NCI-H2227 (cell line): ENCODE data around the gene OLR1.
A peak's percentile ranks its signal among the peaks of the same experiment; 100 is the strongest.

Experiments used
- DNase-seq: peaks from one replicate; lab custom pipeline; 2025; ENCODE audit not compliant: unreplicated experiment; lab: John Stamatoyannopoulos, UW

The OLR1 gene

DNA sequence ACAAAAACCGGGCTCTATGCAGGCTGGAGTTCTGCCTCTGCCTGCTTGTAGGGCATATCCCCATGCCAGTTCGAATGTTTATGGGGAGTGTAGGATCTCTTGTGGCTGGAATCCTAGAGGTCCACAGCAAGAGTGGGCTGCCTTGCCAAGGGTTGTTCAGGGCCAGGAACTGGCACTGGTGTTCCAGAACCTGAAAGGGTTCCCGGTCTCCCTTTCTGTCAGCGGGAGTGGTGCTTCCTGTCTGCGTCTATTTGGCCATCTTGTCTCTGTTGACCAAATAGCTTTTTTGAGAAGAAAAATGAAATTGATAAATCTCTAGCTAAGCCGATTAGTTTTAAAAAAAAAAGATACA, 17.8 kb downstream of the OLR1 start:
- no peak for DNase-seq

DNA sequence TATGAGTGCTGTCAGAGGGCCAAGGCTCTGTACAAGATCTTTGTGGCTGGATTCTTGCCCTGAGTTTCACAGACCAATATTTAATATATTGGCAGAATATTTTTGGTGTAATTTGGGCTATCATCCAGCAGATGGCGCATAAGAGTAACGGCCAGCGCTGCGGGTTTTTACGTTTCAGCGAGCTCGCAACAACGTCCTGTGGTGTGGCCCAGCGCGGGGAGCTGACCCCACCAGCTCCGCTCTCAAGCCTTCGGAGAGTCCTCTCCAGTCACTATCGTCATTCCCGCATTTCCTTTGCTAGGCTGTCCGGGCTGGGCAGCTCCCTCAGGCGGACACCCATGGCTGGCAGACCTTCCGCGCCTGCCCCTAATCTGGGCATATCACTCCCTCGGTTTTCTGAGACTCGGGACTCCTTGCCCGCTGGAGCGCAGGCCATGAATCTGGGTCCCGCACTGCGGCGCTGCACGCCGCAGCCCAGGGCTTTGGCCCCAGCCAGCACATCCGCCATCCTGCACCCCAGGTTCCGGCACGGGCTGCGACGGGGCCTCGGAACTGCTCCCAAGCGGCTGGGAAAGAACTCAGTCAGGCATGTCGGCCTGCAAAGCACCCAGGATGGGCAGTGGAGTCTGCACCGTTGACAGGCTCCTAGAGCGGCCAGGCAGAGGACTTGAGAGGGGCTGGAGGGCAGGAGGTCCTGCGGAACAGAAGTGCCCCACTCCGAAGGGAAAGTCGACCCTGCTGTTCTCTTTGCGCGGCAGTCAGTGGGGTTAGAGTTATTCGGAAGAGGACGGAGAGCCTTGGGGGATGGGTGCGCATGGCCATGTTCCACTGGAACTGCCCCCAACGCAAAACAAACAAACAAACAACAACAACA, 18.4 kb downstream of the OLR1 start:
- DNase-seq: peak; percentile 50

DNA sequence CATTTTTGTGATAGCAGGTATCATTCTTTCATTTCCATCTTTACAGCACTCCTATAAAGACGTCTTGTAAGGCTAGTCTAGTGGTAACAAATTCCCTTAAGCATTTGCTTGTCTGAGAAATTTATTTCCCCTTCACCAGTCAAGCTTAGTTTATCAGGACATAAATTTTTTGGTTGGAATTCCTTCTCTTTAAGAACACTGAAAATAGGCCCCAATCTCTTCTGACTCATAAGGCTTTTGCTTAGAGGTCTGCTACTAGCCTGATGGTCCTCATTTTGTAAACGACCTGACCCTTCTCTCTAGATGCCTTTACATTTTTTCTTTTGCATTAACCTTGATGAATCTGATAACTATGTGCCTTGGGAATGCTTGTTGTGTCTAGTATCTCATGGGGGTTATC, 20.3 kb downstream of the OLR1 start:
- DNase-seq: no peak

DNA sequence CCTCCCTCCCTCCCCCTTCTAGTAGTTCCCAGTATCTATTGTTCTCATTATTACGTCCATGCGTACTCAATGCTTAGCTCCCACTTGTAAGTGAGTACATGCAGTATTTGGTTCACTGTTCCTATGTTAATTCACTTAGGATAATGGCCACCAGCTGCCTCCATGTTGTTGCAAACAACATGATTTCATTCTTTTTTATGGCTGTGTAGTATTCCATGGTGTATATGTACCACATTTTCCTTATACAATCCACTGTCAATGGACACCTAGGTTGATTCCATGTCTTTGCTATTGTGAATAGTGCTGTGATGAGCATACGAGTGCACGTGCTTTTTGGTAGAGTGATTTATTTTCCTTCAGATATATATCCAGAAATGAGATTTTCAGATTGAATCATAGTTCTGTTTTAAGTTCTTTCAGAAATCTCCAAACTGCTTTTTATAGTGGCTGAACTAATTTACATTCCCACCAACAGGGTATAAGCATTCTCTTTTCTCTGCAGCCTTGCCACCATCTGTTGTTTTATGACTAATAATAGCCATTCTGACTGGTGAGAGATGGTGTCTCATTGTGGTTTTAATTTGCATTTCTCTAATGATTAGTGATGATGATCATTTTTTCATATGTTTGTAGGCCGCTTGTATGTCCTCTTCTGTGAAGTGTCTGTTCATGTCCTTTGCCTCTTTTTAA, 24.1 kb downstream of the OLR1 start:
- no peak for DNase-seq

DNA sequence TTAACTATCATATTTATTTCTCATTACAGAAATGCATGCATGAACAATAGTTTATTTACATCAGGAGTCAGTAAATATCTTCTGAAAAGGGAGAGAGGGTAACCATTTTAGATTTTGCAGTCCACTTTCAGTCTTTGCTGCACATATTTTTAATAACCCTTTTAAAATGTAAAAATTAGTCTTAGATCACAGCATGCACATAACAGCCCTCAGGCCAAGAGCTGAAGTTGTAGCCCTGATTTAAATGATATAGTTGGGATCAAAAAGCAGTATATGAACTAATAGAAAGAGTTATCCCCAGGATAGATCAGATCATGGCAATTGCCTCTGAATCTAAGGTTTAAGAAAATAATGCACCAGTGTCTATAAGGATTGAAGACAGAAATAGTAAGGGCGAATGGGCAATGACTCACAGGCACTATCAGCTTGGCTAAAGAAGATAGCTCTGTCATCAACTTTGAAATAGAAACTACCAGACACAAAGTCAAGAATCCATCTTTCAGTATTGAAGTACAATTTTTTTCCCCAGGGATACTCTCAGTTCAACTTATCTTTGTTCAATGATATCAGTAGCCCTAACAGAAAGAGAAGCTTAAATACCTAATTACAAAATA, 28.8 kb downstream of the OLR1 start:
- no peak for DNase-seq

DNA sequence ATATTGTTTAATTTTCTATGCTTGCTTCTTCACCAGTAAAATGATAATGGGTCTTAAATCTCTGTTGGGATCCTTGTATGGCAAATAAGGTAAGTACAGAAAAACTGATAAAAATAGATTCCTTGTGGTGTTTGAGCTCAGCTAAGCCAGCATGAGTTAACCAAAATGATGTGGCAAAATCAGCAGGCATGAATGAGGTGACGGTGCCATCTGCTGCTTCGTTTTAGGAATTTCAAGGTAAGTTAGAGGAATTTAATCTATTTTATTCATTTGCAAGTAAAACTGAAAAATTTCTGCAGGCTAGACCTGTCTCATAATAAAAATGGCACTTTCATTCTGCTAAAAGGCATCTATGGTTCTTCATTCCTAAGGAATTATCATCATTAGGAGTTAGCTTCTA, 31.9 kb downstream of the OLR1 start:
- DNase-seq: no peak

DNA sequence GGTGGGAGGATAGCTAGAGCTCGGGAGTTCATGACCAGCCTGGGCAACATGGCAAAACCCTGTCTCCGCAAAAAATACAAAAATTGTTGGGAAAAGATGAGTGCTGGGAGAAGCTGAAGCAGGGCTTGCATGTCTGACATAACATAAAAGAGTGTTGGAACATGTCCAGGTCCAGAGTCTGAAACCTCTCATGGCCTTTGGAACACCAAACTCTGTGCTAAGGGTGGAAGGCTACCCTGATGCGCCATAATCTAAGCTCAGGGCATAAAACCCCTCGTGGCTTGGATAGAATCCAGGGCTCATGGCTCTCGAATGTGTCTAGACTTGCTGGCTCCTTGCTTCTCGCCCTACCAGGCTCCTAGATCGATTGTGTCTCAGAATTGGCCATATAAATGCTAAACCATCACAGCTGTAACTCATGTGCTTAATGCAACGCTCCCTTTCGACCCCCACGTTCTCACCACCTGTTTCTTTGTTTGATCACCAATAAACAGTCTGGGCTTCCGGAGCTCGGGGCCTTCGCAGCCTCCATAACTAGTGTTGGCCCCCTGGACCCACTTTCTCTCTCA, 35.2 kb downstream of the OLR1 start:
- no peak for DNase-seq

DNA sequence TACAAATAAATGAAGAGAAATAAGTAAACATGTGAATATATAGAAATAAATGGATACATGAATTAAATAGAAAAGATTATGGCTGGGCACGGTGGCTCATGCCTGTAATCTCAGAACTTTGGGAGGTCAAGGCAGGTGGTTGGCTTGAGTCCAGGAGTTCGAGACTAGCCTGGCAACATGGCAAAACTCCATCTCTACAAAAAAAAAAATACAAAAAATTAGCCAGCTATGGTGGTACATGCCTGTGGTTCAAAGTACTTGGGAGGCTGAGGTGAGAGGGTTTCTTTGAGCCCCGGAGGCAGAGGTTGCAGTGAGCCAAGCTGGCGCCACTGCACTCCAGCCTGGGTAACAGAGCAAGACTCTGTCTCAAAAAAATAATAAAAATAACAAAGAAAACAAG, 36.8 kb downstream of the OLR1 start:
- DNase-seq: no peak

DNA sequence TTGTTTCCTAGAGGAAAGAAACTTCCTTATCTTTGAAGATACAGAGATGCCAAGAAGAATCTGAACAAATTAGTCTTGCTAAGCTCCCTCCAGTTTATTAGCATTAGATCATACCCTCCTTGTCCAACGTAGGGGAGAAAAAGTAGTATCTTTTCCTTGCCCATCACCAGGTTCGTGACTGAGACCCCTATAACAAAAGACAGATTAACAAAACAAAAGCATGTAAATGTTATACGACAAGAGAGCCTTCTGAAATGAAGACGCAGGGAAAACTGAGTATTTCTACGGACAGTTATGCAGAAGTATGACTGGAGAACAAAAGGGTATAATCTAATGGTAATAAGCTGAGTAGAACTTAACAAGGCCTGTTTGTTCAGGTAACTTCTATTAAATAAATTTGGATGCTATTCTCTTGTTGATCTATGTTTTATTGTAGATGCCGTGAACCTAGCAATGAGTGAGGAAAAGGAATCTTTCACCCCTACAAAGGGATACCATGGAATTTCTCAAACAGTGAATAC, 39.0 kb downstream of the OLR1 start:
- DNase-seq: no peak

DNA sequence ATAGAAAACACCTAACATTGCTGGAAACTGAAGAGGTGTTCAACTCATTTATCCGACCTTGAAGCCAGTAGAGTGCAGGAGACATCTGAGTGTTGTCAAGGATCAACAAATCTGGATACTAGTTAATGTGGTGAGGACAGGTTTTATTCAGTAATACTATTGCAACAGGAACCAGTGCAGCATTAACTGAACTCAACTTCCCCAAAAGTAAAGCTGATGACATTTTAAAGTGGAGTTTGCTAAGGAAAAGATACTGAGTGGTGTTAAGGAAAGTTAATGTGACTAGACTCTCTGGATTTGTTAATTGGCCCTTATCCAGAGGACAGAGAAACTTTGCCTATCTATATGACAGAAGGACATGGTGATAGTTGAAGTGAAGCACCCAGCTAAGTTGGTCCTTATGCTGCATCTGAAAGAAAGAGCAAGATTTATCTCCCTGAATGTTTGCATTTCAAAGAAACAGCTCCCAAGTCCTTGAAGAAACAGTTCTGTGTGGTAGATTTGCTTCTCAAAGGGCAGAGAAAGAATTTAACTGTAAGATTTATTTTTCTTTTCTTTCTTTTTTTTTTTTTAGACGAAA, 40.7 kb downstream of the OLR1 start:
- no peak for DNase-seq

DNA sequence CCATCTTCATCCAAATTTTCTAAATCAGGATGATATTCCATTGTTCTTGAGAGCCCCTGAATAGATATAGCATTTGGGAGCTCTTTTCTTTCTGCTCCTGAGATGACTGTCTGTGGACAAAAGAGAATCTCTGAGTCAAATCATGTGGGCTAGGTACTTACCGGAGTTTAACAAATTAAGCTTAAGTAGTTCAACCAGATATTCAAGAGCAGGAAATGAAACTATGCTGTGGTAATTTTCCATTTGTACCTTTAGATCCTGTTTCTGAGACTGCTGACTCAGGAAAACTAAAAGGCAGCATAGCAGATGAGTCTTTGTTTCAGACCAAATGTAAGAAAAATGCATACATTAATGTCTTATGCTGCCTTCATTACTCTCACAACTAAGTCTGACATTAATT, 41.9 kb downstream of the OLR1 start, which contains the start of gene CLEC7A:
Gene CLEC7A (minus strand): TSS at position 158 of the 400 bp plus-strand sequence. CDS start 117 bp downstream, at position 41.
- no peak for DNase-seq

DNA sequence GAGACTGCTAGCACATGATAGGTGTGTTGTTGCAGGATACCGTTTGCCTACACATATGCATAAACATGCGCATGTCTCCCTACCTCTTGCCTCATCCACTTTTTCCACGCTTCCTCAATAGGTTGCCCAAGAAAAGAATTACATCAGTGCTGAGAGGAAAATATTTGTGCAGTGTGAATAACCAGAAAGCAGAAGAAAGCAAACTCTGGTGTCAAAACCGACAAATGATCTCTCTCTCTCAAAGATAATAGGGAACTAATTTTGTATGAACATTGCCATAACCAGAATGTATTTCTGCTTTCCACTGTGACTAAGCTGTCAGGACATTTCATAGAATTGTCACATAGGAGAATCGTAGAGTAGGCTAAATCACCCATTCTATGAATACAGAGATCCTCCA, 43.2 kb downstream of the OLR1 start:
- no peak for DNase-seq

DNA sequence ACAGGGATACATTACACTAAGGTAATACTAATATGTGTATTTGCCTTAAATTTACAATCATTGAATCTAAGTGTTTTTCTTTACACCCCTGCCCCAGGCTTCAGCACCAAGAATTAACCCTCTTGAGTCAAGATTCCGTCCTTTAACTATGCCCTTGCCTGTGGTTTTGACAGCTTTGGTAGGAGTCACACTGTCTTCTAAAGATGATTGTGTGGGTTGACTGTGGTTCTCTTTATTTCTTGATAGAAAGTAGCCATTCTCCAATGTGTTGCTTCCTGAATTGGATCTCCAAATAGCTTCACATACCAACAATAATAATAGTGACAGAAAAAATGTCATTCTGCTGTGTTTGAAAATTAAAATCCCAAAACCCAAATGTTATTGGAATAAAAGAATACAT, 45.5 kb downstream of the OLR1 start:
- no peak for DNase-seq

DNA sequence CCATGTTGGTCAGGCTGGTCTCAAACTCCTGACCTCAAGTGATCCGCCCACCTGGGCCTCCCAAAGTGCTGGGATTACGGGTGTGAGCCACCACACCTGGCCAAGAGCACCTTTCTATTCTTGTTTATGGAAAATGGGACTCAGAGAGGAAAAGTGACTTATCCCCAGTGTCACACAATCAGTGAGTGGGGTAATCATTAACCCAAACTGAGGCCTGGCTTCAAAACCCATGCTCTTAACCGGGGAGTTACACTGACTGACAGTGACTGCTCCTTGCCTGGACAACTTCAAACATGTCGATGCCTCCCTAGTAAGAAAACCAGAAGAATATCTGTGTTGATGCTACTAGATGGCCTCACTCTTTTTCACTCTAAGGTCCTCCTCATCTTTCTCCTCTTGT, 49.2 kb downstream of the OLR1 start:
- no peak for DNase-seq

DNA sequence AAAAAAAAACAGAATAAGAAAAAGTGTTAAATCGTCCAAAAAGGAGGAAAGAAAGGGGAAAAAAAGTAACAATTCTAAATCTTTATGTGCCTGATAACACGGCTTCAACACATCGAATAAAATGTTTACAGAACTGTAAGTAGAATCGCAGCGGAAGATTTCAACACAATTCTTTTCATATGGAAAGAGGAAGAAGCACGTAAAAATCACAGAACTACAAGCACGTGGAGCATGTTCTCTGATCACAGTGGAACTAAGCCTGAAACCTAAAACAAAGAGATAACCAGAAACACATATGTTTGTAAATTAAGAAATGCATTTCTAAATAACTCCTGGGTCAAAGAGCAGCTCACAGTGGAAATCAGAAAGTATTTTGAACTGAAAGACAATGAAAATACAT, 50.7 kb downstream of the OLR1 start:
- no peak for DNase-seq

DNA sequence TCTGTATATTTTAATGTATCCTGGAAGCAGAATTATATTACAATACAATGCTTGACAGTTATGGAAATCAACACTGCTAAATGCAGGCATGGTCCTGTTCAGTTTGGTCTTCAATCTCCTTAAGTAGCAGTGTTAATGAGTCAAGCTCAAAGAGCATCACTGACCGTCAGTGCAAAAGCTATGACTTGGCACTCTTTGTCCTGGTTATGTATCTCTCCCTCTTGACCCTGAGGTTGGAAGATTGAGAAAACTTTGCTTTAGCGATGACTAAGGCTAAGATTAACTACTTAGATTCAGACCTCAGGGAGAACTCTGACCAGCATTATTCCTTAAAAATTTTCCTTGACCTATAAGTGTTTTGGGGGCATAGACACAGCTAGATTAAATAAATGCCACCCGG, 52.9 kb downstream of the OLR1 start:
- no peak for DNase-seq

DNA sequence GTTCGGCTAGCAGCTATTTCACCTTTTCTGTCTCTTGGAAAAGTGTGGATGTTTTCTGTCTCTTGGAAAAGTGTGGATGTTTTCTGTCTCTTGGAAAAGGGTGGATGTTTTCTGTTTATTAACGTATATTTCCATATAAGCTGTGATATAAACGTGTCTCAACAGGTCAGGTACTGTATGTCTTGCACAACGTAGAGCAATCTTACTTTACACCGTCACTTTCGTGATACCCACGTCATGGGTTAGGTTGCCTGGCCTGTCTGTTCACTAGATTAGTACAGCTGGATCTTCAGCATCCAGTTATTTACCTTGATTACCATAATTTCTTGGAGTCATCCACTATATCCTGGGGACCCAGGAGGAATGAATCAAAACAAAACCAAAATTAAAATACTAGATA, 56.0 kb downstream of the OLR1 start:
- DNase-seq: no peak

DNA sequence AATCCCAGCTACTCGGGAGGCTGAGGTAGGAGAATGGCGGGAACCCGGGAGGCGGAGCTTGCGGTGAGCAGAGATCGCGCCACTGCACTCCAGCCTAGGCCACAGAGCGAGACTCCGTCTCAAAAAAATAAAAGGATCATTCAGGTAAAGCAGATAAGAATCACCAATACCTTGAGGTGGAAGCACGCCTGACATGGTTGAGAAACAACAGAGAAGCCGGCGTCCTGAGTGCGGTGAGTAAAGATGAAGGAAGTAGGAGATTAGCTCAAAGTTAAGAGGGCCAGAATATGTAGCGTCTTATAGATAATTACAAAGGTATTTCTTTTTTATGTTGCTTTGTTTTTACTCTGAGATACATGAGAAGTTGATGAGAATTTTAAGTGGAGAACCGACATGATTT, 56.6 kb downstream of the OLR1 start:
- no peak for DNase-seq

DNA sequence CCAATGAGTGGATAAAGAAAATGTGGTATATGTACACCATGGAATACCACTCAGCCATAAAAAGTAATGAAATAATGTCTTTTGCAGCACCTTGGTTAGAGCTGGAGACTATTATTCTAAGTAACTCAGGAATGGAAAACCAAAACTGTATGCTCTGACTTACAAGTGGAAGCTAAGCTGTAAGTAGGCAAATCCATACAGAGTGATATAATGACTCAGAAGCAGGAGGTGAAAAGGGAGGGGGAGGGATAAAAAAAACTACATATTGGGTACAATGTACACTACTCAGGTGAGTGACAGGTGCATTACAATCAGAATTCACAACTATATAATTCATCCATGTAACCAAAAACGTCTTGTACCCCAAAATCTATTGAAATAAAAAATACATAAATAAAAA, 58.0 kb downstream of the OLR1 start:
- no peak for DNase-seq

DNA sequence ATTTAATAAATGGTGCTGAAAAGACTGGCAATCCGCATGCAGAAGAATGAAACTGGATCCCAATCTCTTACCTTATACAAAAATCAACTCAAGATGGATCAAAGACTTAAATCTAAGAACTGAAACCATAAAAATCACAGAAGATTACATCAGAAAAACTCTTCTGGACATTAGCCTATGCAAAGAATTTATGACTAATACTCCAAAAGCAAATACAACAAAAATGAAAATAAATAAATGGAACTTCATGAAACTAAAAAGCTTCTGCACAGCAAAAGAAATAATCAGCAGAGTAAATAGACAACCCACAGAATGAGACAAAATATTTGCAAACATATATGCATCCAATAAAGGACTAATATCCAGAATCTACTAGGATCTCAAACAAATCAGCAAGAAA, 58.9 kb downstream of the OLR1 start:
- no peak for DNase-seq

DNA sequence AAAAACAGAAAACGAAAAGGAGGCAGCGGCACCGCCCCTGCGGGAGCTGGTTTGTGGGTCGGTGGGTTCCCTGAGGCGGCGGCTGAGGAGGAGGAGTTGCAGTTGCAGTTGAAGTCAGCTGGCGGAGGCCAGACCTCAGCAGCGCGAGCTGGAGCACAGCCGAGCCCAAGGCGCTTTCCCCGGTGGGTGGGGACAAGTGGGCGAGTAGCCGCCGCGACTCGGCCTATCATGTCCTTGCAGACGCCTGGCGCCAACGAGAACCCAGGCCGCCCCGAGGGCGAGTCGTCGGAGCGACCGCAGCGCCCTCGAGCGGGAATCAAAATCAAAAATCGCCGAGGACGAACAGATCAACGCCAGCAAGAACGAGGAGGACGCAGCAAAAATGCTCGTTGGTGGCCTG, 60.5 kb downstream of the OLR1 start:
- no peak for DNase-seq
